Measurements from ENCODE around the gene SLC16A4.

DNA sequence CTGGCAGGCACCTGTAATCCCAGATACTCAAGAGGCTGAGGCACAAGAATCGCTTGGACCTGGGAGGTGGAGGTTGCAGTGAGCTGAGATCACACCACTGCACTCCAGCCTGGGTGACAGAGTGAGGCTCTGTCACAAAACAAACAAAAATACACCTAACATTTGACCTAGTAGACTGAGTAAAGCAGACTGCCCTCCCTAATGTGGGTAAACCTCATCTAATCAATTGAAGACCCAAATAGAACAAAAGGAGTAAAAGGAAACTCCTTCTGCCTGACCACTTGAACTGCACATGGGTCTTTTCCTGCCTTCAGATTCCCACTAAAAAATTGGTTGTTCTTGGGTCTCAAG lies 70.7 kb downstream of the SLC16A4 start:
- TF ChIP-seq CTCF (IDR thresholded peaks at IDR 0.05) = no peak
- no peak for TF ChIP-seq ZFX (IDR thresholded peaks at IDR 0.05; ENCODE audit: borderline replicate concordance)
